HG02973 (cell line): ENCODE data around the gene HACE1.
"Not testable (repeated sequence)": the region's sequence is repeated elsewhere in the genome, so short reads cannot be mapped to it uniquely, and the experiment has no call there.

Experiments used
- ATAC-seq: cut with Tn5 transposase; IDR thresholded peaks from one replicate; pipeline ENCODE4 v1.9.1; 2021; ENCODE audit warnings: moderate library complexity; ENCODE audit not compliant: unreplicated experiment

HACE1 gene, protein sequence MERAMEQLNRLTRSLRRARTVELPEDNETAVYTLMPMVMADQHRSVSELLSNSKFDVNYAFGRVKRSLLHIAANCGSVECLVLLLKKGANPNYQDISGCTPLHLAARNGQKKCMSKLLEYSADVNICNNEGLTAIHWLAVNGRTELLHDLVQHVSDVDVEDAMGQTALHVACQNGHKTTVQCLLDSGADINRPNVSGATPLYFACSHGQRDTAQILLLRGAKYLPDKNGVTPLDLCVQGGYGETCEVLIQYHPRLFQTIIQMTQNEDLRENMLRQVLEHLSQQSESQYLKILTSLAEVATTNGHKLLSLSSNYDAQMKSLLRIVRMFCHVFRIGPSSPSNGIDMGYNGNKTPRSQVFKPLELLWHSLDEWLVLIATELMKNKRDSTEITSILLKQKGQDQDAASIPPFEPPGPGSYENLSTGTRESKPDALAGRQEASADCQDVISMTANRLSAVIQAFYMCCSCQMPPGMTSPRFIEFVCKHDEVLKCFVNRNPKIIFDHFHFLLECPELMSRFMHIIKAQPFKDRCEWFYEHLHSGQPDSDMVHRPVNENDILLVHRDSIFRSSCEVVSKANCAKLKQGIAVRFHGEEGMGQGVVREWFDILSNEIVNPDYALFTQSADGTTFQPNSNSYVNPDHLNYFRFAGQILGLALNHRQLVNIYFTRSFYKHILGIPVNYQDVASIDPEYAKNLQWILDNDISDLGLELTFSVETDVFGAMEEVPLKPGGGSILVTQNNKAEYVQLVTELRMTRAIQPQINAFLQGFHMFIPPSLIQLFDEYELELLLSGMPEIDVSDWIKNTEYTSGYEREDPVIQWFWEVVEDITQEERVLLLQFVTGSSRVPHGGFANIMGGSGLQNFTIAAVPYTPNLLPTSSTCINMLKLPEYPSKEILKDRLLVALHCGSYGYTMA

DNA sequence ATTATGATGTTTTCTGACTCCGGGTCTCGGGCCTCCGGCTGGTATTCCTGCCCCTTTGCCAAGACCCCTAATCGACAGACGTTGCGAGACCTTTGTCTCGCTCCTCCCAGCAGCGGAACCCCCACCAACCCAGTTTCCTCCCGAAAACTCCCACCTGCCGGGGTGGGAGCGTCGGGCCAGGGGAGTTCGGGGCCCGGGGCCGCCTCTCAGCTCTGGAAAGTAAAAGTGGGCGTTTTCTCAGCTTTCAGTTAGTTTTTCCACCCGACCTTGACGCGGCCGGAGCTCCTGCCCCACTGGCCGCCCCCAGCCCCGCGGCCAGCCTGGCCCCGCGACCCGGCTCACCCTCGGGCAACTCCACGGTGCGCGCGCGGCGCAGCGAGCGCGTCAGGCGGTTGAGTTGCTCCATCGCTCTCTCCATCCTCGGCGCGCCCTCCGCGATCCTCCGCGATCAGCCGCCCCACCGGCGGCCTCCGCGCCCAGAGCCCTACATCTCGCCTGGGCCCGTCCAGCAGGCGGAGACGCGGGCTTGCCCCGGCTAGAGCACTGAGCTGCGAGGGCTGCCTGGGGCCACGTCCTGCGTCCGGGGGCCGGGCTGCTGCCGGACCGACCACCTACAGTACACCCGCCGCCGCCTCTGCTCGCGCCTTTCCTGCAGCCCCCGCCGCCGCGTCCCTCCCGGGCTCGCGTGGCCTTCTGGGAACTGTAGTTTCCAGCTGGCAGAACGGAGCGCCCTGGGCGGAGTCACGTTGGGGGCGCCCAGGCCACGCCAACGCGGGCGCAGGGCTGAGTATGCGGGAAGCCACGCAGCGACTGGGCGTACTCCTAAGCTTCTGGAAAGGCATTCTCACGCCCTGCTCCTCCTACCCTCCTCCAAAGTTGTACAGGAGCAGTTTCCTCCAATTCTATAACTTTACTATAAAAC, at the start of gene HACE1:
Gene HACE1, minus strand, starts transcription at position 695 of the 922 bp plus-strand sequence. Its CDS starts 277 bp downstream, at position 418.
- ATAC-seq = peak; percentile 99

DNA sequence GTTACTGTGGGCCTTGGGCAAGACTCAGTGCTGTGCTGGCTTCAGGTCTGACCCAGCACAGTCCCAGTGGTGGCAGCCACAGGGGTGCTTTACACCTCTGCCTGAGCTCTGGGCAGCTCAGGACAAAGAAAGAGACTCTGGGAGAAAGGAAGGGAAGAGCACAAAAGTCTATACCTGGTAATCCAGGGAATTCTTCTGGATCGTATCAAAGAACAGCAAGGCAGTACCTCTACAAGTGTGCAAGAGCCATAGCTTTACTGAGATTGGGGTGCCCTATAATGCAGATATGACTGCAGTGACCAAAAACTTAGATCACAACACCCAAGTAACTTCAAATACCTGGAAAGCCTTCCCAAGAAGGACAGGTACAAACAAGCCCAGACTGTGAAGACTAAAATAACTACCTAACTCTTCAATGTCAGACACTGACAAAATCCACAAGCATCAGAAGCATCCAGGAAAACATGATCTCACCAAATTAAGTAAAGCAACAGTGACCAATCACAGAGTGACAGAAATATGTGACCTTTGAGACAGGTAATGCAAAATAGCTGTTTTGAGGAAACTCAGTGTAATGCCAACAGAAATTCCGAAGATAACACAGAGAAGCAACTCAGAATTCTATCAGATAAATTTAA, 49.3 kb upstream of the HACE1 start:
- no peak for ATAC-seq

DNA sequence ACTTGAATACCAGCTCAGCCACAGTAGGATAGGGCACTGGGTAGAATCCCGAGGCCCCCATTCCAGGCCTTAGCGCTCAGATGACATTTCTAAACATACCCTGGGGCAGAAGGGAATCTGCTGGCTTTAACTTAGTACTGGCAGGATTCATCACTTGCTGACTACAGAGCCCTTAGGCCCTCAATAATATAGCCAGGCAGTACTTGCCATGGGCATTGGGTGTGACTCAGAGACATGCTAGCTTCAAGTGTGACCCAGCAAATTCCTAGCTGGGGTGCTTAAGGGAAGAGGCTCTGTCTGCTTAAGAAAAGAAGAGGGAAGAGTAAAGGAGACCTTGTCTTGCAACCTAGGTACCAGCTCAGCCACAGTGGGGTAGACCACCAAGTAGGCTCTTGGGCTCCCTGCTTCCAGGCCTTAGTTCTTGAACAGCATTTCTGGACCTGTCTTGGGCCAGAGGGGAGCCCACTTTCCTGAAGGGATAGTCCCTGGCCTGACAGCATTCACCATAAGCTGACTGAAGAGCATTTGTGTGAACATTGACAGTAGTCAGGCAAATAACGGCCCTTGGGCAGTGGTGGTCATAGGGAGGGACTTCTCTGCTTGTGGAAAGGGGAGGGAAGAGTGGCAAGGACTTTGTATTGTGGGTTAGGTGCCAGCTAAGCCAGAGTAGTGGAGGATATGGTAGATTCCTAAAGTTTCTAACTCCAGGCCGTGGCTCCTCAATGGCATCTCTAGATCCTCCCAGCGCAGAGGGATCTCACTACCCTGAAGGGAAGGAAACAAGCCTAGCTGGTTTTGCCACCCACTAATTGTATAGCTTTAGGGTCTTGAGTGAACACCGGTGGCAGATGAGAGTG, 48.5 kb upstream of the HACE1 start:
- no peak for ATAC-seq

DNA sequence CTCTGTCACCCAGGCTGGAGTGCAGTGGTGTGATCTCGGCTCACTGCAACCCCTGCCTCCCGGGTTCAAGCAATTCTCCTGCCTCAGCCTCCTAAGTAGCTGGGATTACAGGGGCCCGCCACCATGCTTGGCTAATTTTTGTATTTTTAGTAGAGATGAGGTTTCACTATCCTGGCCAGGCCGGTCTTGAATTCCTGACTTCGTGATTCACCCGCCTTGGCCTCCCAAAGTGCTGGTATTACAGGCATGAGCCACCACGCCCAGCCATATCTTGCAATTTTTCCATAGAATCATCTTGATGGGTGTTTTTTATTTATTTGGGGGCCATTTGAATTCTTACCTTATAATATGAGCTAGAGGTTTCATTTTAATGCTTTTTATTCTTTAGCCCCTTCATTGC, 39.2 kb upstream of the HACE1 start:
- not testable (repeated sequence) for ATAC-seq

DNA sequence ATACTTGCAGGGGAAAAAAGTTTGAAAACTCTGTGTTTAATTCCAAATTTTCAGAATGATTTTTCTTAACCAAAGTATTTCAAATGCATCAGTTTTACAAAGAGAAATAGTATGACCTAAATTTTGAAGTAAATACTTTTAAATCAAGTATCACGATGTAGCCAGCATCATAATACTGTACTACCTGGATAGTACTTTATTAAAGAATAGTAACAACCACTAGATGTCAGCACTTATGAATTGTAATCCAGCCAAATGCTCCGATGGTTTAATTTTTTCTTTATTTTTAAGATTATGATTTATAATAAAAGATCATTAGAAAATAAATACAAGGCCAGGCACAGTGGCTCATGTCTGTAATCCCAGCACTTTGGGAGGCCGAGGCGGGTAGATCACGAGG, 37.2 kb upstream of the HACE1 start:
- no peak for ATAC-seq

DNA sequence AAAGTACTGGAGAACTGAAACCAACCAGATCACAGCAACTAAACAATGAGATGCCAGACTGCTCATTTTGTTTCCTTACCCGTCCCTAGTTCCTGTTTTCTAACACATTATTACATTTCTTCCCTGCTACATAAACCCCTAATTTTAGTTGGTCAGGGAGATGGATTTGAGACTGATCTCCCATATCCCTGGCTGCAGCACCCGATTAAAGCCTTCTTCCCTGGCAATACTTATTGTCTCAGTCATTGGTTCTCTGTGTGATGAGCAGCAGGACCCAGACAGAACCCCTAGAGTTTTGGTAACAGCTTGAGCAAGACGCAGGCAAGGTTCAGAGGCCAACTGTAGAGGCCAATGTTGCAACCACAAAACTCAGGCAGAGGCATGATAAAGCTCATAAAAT, 28.3 kb upstream of the HACE1 start:
- no peak for ATAC-seq

DNA sequence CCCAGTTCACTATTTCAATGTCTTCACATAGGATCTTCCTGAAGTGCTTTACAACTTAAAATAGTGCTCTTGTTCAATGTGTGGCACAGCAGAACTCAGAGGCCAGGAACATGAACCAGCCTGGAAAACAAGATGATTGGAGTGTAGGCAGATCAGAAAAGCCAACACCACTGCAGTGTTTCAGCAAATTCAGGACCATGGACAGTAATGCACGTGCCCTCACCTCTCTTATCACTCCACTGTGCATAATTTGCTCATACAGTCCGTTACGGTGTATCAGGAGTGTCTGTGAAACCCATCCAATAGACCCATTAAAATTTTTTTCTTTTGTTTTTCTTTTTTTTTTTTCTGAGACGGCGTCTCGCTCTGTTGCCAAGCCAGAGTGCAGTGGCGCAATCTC, 27.6 kb upstream of the HACE1 start:
- ATAC-seq = no peak

DNA sequence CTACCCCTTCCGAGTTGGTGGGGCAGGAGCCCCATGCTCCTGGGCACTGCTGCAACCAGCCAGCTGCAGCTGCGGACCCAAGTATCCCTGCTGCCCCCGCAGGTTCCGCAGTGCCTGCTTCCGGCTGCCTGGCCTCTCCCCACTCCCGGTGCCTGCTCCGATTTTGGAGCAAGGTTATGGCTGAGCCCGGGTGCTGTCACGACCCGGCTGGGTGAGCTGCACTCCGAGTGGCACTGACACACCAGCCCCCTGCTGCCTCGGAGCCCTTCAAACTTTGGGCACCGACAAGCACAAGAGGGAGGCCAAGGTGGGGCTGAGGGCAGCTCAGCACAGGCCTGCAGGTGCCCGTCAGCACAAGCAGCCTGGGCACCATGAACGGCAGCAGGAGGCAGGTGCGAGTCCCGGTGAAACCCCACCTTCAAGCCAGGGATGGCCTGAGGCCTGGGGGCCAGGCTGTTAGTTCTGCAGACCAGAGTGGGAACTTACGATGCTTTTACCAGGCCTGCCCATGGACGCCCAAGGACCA, 25.9 kb upstream of the HACE1 start:
- no peak for ATAC-seq

DNA sequence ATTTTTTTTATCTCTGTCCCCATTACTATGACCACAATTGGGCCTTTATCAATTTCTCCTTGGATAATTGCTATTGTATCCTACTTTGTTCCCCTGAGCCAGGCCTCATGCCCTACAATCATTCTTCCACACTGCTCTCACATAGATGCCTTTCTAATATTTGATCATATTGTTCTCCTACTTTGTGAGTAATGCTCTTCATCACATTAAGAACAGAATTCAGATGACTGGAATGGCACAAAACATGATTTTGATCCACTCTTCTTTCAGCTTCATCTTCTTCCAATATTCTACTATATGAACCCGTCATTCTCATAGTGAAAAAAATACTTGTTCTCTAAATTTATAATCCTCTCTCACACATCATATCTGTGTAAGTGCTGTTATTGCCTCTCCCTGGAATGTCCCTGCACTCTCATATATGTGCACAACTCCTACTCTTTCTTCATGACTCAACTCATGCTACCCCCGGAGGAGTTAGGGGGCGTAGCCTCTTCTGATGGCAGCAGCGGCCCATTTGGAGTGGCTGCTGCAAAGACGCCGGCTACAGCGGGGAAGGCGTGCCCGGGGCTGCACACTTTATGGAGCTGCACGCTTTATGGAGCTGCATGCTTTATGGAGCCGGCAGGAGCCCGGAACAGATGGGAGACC, 25.3 kb upstream of the HACE1 start:
- ATAC-seq = no peak

DNA sequence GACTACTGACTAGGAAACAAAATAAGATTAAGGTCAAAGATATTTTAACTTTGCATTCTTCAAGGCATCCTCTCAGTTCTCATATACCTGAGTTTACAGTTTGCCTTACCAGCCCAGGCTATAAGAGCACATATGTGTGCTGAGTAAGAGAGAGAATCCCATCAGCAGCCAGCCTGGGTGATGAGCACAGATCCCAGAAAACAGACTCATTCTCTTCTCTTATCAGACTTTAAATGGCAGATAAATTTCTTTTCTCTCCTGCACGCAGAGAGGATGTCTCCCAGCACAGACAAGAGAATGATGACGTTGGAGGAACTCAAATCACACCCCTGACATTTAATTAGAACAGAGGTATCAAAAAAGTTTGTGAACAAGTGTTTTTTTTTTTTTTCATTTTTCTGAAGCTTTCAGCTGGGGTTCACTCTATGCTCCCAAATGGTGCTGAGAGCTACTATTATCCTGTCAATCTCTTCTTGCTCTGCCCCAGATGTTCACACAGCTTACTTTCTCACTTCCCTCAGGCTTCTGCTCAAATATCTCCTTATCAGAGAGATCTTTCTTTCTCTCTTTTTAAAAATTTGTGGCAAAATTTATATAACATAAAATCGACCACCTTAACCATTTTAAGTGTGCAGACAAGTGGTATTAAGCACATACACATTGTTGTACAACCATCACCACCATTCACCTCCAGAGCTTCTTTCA, 22.4 kb upstream of the HACE1 start:
- ATAC-seq = no peak

DNA sequence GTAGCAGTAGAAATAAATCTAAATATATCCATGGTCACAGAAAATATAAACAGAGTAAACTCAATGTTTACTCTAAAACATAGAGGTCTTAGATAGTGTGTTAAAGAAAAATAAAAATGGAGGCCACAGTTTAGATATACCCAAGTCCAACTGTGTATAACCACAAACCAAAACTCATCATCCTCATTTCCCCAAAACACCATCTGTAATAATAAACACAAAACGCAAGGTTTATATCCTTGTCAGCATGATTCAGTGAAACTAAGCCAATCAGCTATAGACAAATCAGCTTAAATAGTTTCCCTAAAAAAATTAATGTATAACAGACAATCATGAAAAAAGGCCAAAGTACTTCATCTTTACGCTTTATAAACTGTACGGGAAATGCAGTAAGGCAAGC, 2.7 kb upstream of the HACE1 start:
- no peak for ATAC-seq

DNA sequence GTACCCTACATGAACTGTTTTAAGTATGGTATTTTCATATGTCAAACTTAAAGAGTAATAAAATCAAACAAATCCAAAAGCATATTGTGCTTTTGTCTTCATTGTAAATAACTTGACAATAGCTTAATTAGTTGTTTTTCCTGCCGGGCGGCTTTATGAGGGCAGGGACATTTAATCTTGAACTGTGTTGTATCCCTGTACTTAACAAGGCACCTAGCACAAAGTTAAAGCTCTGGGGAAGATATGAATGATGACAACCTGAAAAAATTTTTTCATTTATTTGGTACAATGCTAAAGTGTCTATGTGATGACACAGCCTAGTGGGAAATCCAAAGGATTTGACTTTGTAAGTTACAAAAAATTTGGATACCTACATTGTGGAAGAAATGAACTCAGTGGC, 502 bp upstream of the HACE1 start:
- no peak for ATAC-seq

DNA sequence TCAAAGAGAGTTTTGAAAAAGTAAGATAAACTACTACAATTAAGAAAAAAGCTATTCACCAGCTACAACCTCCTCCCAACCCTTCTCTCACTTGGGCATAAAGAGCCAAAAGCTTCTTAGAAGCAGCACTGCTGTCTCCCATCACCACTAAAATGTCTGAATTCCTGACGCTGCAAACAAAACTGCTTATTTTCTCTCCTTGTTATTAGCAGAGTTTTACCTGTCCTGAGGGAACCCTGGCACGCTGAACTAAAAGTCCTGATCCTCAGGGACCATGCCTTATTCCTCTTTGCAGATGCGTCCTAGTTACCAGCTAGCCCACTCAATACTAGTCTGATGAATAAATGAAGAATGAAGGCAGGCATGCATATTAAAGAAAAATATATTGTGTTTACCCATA, 1.1 kb downstream of the HACE1 start:
- no peak for ATAC-seq

DNA sequence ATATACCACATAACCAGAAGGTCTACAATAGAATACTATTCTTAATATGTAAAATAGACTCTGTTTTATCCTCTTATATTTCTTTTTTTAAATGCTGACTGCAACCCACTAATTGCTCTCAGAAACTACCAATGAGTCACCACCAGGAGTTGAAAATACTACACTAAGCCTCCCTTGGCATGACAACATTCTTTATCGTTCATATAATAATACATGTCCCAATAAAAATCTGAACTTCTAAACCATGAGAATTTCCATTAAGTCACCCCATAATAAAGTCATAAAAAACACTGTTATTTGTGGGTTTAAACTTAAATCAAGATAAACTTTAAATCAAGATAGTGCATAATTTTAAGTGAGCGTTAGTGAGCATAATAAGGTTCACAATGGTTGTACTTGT, 4.2 kb downstream of the HACE1 start:
- ATAC-seq = no peak

DNA sequence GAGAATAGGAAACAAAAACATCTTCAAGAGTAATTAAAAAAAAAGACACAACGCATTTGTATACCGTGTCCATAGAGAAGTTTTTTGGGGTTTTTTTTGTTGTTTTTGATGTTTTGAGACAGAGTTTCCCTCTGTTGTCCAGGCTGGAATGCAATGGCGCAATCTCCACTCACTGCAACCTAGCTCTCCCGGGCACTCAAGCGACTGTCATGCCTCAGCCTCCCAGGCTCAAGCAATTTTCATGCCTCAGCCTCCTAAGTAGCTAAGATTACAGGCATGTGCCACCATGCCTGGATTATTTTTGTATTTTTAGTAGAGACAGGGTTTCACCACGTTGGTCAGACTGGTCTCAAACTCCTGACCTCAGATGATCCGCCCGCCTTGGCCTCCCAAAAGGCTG, 12.0 kb downstream of the HACE1 start:
- ATAC-seq = not testable (repeated sequence)

DNA sequence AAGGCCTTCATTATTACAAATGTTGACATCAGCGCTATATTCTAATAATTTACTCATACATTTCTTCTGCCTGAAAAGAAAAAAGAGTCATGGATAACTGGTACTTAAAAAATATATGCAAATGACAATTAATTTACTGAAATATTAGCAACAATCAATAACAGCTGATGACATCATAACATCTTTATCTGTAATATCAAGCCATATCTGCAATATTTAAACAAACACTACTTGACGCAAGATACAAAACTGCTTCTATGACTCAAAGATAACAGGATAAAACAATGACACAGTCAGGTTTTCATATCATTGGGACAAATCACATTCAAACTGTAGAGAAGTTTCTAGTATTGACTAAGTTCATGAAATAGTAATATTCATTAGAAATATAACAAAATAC, 16.5 kb downstream of the HACE1 start:
- no peak for ATAC-seq

DNA sequence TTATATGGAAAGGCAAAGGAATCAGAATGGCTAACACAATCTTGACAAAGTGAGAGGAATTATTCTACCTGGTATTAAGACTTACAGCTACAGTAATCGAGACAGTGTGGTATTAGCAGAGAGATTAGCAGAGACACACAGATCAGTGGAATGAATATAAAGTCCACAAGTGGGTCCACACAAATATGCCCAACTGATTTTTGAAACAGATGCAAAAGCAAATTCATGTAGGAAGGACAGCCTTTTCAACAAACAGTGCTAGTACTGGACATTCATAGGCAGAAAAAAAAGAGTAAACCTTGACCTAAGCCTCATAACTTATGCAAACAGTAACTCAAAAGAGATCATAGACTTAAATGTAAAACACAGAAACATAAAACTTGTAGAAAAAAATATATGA, 22.6 kb downstream of the HACE1 start:
- no peak for ATAC-seq

DNA sequence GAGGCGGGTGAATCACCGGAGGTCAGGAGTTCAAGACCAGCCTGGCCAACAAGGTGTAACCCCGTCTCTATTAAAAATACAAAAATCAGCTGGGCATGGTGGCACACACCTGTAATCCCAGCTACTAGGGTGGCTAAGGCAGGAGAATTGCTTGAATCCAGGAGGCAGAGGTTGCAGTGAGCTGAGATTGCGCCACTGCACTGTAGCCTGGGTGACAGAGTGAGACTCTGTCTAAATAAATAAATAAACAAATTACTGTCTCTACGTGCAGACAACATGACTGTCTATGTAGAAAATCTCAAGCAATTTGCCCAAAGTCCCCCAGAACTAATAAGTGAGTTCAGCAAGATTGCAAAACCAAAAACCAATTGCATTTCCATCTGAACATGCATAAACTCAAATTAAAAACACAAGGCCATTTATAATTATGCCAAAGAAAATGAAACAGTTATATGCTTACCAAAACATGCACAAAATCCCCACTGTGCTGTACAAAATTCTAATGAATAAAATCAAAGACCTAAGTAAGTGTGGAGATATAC, 23.2 kb downstream of the HACE1 start:
- ATAC-seq = not testable (repeated sequence)
